ENCODE measurements around the gene SCGB1C2.
"Not testable (repeated sequence)": the region's sequence is repeated elsewhere in the genome, so short reads cannot be mapped to it uniquely, and the experiment has no call there.

Gene SCGB1C2

GRCh38 chr17:137166-137807, at the start of gene SCGB1C2:
Gene SCGB1C2, plus strand, starts transcription at chr17:137569. Its CDS starts 22 bp downstream, at chr17:137591.
- not testable (repeated sequence) for H3K27me3 Mint-ChIP-seq (ENCODE audit: low read depth); H3K36me3 Mint-ChIP-seq (ENCODE audit: low read depth); H3K4me3 Mint-ChIP-seq

GRCh38 chr17:113111-113510, 24.3 kb upstream of the SCGB1C2 start:
- not testable (repeated sequence) for H3K4me3 Mint-ChIP-seq; H3K27ac Mint-ChIP-seq; H3K27me3 Mint-ChIP-seq (ENCODE audit: low read depth); H3K9me3 Mint-ChIP-seq; H3K4me1 Mint-ChIP-seq; H3K36me3 Mint-ChIP-seq (ENCODE audit: low read depth)

More at GRCh38 chr17:137166-137807, at the start of gene SCGB1C2:
- not testable (repeated sequence) for H3K27ac Mint-ChIP-seq, H3K4me1 Mint-ChIP-seq, H3K9me3 Mint-ChIP-seq

- H3K4me3 Mint-ChIP-seq; H3K27me3 Mint-ChIP-seq (ENCODE audit: low read depth); H3K36me3 Mint-ChIP-seq (ENCODE audit: low read depth); H3K9me3 Mint-ChIP-seq; H3K27ac Mint-ChIP-seq; H3K4me1 Mint-ChIP-seq: not testable (repeated sequence)
- TF ChIP-seq CTCF (IDR thresholded peaks at IDR 0.05; ENCODE audit: unreplicated experiment in 3 of 3): peak; percentile 40 to 49 (median 45)
Observed at GRCh38 chr17:118339-118917, 18.9 kb upstream of the SCGB1C2 start.

GRCh38 chr17:133932-134331, 3.4 kb upstream of the SCGB1C2 start:
- H3K9me3 Mint-ChIP-seq; H3K4me1 Mint-ChIP-seq; H3K27me3 Mint-ChIP-seq (ENCODE audit: low read depth); H3K4me3 Mint-ChIP-seq; H3K36me3 Mint-ChIP-seq (ENCODE audit: low read depth); H3K27ac Mint-ChIP-seq: not testable (repeated sequence)

- TF ChIP-seq CTCF (IDR thresholded peaks at IDR 0.05; ENCODE audit: unreplicated experiment in 3 of 3): peak in 2 of 3 experiments; percentile 24 to 32
- H3K27ac Mint-ChIP-seq; H3K27me3 Mint-ChIP-seq (ENCODE audit: low read depth); H3K4me1 Mint-ChIP-seq; H3K4me3 Mint-ChIP-seq; H3K9me3 Mint-ChIP-seq; H3K36me3 Mint-ChIP-seq (ENCODE audit: low read depth): not testable (repeated sequence)
Observed at GRCh38 chr17:134332-134785, 3.0 kb upstream of the SCGB1C2 start.

GRCh38 chr17:135022-135421, 2.3 kb upstream of the SCGB1C2 start:
- H3K27ac Mint-ChIP-seq; H3K36me3 Mint-ChIP-seq (ENCODE audit: low read depth); H3K4me1 Mint-ChIP-seq; H3K9me3 Mint-ChIP-seq; H3K4me3 Mint-ChIP-seq; H3K27me3 Mint-ChIP-seq (ENCODE audit: low read depth): not testable (repeated sequence)

GRCh38 chr17:135895-136294, 1.5 kb upstream of the SCGB1C2 start:
- H3K9me3 Mint-ChIP-seq; H3K27ac Mint-ChIP-seq; H3K36me3 Mint-ChIP-seq (ENCODE audit: low read depth); H3K4me1 Mint-ChIP-seq; H3K27me3 Mint-ChIP-seq (ENCODE audit: low read depth); H3K4me3 Mint-ChIP-seq: not testable (repeated sequence)

- H3K4me3 Mint-ChIP-seq; H3K27me3 Mint-ChIP-seq (ENCODE audit: low read depth); H3K27ac Mint-ChIP-seq; H3K4me1 Mint-ChIP-seq; H3K9me3 Mint-ChIP-seq; H3K36me3 Mint-ChIP-seq (ENCODE audit: low read depth): not testable (repeated sequence)
- TF ChIP-seq CTCF (IDR thresholded peaks at IDR 0.05; ENCODE audit: unreplicated experiment in 3 of 3): peak; percentile 34 to 50 (median 45)
Observed at GRCh38 chr17:136531-136930, 838 bp upstream of the SCGB1C2 start.

- not testable (repeated sequence) for H3K9me3 Mint-ChIP-seq; H3K4me1 Mint-ChIP-seq; H3K27me3 Mint-ChIP-seq (ENCODE audit: low read depth); H3K36me3 Mint-ChIP-seq (ENCODE audit: low read depth); H3K4me3 Mint-ChIP-seq; H3K27ac Mint-ChIP-seq
Observed at GRCh38 chr17:139401-140205, 2.2 kb downstream of the SCGB1C2 start.
